Measurements from ENCODE around the gene GUCY1A2. TPM values are rescaled to one million over a fixed set of nuclear protein-coding genes. Genes with fewer than 3 reads are reported as not detected.

The GUCY1A2 gene
- total and polyA plus RNA-seq, 2 donors (not counting 1 experiment from before 2014, with no cell fraction given) = not detected

GRCh38 chr11:106983991-106984390 lies 34.3 kb downstream of the GUCY1A2 start:
- H3K4me1 Mint-ChIP-seq = no peaks in the 10 kb centered on the region
- ATAC-seq (ENCODE audit: low read depth) (no peak), DNase-seq (no peak)
- no peaks in the 10 kb centered on the region for H3K9me3 Mint-ChIP-seq (ENCODE audit: insufficient read depth)
- Histone ChIP-seq H3K4me2 (replicated peaks; ENCODE audit: low read depth, low read length, poor library complexity, severe bottlenecking) (no peak overlapping the region), H4K20me1 (ENCODE audit: control insufficient read depth, insufficient read depth, low read length, poor library complexity, severe bottlenecking) (no peaks in the 10 kb centered on the region), H3K9me3 (ENCODE audit: control extremely low read depth in 1 of 3, control insufficient read depth in 2 of 3, insufficient read depth in 1 of 3, low read length in 2 of 3) (no peaks in the 10 kb centered on the region), H2AFZ (ENCODE audit: insufficient read depth, low read depth, low read length, poor library complexity, severe bottlenecking) (no peak overlapping the region), H3K4me1 (ENCODE audit: control insufficient read depth in 2 of 2, insufficient read depth in 2 of 2, low read length in 2 of 2) (no peaks in the 10 kb centered on the region), H3K9ac (ENCODE audit: low read length) (no peak overlapping the region), H3K4me3 (ENCODE audit: control extremely low read depth in 1 of 5, extremely low read depth in 1 of 5, insufficient read depth in 1 of 5, low read depth in 2 of 5, low read length in 4 of 5) (no peak overlapping the region), H3K27ac (ENCODE audit: low read length in 2 of 2) (no peak overlapping the region), H3K79me2 (ENCODE audit: control insufficient read depth, insufficient read depth, low read length) (no peaks in the 10 kb centered on the region), H3K27me3 (replicated peaks in 1 of 4; ENCODE audit: control extremely low read depth in 1 of 4, control insufficient read depth in 3 of 4, insufficient read depth in 4 of 4, low read length in 3 of 4) (no peaks in the 10 kb centered on the region), H3K36me3 (replicated peaks in 1 of 2; ENCODE audit: control extremely low read depth in 1 of 2, control insufficient read depth in 1 of 2, extremely low read depth in 1 of 2, insufficient read depth in 2 of 2, low read length in 1 of 2) (no peaks in the 10 kb centered on the region)
- intact Hi-C loops (cut with micrococcal nuclease) = no loop called here
- ChIA-PET CTCF (no interaction called here), POLR2A (no interaction called here)
- TF ChIP-seq CTCF (IDR thresholded peaks at IDR 0.05) = no peak
- no peak for TF ChIP-seq EZH2 (IDR thresholded peaks at IDR 0.05; ENCODE audit: borderline replicate concordance, insufficient read depth, low read depth, low read length, poor library complexity, severe bottlenecking)
- no CpG with 5 or more reads among the region's 1 CpG for WGBS (ENCODE audit: insufficient coverage)
- no peaks in the 10 kb centered on the region for H3K27me3 Mint-ChIP-seq
- H3K4me3 Mint-ChIP-seq = no peak overlapping the region
- no peak overlapping the region for H3K27ac Mint-ChIP-seq

- Histone ChIP-seq H3K27me3 (replicated peaks in 1 of 4; ENCODE audit: control extremely low read depth in 1 of 4, control insufficient read depth in 3 of 4, insufficient read depth in 4 of 4, low read length in 3 of 4) (no peaks in the 10 kb centered on the region), H3K79me2 (ENCODE audit: control insufficient read depth, insufficient read depth, low read length) (no peaks in the 10 kb centered on the region), H3K36me3 (replicated peaks in 1 of 2; ENCODE audit: control extremely low read depth in 1 of 2, control insufficient read depth in 1 of 2, extremely low read depth in 1 of 2, insufficient read depth in 2 of 2, low read length in 1 of 2) (no peaks in the 10 kb centered on the region), H3K9ac (ENCODE audit: low read length) (no peak overlapping the region), H3K4me2 (replicated peaks; ENCODE audit: low read depth, low read length, poor library complexity, severe bottlenecking) (no peak overlapping the region), H4K20me1 (ENCODE audit: control insufficient read depth, insufficient read depth, low read length, poor library complexity, severe bottlenecking) (no peaks in the 10 kb centered on the region), H3K9me3 (ENCODE audit: control extremely low read depth in 1 of 3, control insufficient read depth in 2 of 3, insufficient read depth in 1 of 3, low read length in 2 of 3) (no peaks in the 10 kb centered on the region), H2AFZ (ENCODE audit: insufficient read depth, low read depth, low read length, poor library complexity, severe bottlenecking) (no peak overlapping the region), H3K27ac (ENCODE audit: low read length in 2 of 2) (no peak overlapping the region), H3K4me3 (ENCODE audit: control extremely low read depth in 1 of 5, extremely low read depth in 1 of 5, insufficient read depth in 1 of 5, low read depth in 2 of 5, low read length in 4 of 5) (no peak overlapping the region), H3K4me1 (ENCODE audit: control insufficient read depth in 2 of 2, insufficient read depth in 2 of 2, low read length in 2 of 2) (no peaks in the 10 kb centered on the region)
- no peaks in the 10 kb centered on the region for H3K4me1 Mint-ChIP-seq
- H3K27ac Mint-ChIP-seq = no peak overlapping the region
- H3K4me3 Mint-ChIP-seq = no peak overlapping the region
- ChIA-PET CTCF (no interaction called here), POLR2A (no interaction called here)
- DNase-seq (no peak), ATAC-seq (ENCODE audit: low read depth) (no peak)
- 92% methylated on average over 3 of the region's 4 CpGs for WGBS (ENCODE audit: insufficient coverage)
- no peaks in the 10 kb centered on the region for H3K27me3 Mint-ChIP-seq
- intact Hi-C loops (cut with micrococcal nuclease) = no loop called here
- H3K9me3 Mint-ChIP-seq (ENCODE audit: insufficient read depth) = no peaks in the 10 kb centered on the region
- no peak for TF ChIP-seq EZH2 (IDR thresholded peaks at IDR 0.05; ENCODE audit: borderline replicate concordance, insufficient read depth, low read depth, low read length, poor library complexity, severe bottlenecking)
- no peak for TF ChIP-seq CTCF (IDR thresholded peaks at IDR 0.05)
These were observed 35.0 kb downstream of the GUCY1A2 start for GRCh38 chr11:106983261-106983660.

Measured in B cell (primary cell).